Measurements from ENCODE around the gene GON4L. TPM values are rescaled to one million over a fixed set of nuclear protein-coding genes. Genes with fewer than 3 reads are reported as not detected.
"Not testable (repeated sequence)": the region's sequence is repeated elsewhere in the genome, so short reads cannot be mapped to it uniquely, and the experiment has no call there.

Gene GON4L
- total RNA-seq, 1 donor from 2014 or later, result 42.8 TPM

DNA sequence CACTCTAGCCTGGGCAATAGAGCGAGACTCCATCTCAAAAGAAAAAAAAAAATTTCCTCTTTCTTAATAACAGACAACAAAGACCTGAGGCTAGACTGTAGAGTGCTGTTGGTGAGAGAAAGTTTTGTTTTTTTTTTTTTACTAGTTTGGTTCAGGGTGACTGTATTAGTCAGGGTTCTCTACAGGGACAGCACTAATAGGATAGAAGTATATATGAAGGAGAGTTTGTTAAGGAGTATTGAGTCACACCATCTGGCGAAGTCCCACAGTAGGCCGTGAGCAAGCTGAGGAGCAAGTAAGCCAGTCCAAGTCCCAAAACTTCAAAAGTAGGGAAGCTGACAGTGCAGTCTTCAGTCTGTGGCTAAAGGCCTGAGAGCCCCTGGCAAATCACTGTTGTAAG lies 145.6 kb downstream of the GON4L start:
- FAIRE-seq; DNase-seq (ENCODE audit: low spot score in 2 of 2): not testable (repeated sequence)

DNA sequence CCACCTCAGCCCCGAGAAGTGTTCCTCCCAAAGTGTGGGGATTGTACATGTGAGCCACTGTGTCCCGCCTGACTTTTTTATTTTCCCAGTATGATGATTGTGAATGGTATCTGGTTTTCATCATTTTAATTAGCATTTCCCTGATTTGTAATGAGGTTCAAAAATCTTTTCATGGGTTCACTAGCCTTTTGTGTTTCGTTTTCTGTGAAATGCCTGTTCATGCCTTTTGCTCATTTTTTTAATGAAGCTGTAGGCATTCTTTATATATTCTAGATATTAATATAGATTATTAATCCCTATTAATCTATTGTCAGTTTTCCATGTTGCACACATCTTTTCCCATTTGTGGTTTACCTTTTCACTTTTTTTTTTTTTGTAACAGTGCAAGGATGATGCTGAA lies 147.6 kb downstream of the GON4L start:
- DNase-seq (ENCODE audit: low spot score in 2 of 2), result no peak
- FAIRE-seq, result no peak

DNA sequence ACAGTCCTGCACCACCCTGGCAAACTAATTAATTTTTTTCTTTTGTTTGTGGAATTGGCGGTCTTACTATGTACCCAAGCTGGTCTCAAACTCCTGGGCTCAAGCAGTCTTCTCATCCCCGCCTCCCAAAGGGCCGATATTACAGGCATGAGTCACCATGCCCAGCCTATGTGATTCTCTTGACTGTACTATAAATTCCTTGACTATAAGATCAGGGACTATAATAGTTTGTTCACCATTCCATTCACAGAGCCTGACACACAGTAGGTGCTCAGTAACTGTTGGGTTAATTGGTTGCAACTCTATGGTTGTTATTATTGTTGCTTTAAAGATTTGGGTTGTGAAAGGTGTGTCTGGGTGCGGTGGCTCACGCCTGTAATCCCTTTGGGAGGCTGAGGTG lies 150.9 kb downstream of the GON4L start:
- FAIRE-seq (no peak), DNase-seq (ENCODE audit: low spot score in 2 of 2) (no peak)

DNA sequence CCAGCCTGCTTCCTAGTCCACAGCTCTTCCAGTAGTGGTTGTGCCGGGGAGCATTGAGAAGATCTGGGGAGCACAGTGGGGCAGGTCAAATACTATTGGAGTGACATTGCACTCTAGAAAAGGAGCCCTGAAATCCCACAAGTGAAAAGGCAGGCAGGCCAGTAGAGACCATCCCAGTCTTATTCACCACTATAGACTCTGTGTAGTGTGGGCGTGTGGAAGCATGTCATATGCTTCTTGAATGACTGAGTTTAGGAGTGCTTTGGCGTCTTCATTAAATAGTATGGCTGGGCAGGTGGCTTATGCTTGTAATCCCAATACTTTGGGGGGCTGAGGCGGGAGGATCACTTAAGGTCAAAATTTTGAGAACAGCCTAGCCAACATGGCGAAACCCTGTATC lies 152.6 kb downstream of the GON4L start:
- DNase-seq (ENCODE audit: low spot score in 2 of 2); FAIRE-seq: not testable (repeated sequence)

DNA sequence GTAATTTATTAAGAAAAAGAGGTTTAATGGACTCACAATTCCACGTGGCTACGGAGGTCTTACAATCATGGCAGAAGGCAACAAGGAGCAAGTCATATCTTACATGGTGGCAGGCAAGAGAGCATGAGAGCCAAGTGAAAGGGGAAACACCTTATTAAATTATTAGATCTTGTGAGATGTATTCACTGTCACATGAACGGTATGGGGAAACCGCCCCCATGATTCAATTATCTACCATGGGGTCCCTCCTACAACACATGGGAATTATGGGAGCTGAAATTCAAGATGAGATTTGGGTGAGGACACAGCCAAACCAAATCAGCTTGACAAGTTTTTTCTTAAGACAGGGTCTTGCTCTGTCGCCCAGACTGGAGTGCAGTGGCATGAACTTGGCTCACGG lies 153.8 kb downstream of the GON4L start:
- DNase-seq (ENCODE audit: low spot score in 2 of 2), result no peak

DNA sequence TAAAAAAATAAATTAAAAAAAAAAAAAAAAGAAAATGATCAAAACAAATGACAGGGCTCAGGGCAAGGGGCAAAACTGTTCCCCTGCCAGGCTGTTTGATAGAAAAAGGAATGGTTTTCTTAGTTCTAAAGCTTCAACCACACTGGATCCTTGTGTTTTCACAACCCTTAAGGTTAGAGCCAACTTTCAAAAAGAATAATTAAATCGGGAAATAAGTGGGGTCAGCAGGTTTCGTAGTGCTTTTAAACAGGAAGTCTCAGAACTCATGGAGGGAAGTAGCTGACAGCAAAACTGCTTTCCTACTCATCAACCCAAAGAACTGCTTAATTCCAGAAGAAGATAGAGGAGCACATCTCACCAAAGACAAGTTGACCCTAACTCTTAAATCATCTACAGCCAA lies 155.3 kb downstream of the GON4L start:
- DNase-seq (ENCODE audit: low spot score in 2 of 2); FAIRE-seq: not testable (repeated sequence)

More for the DNA sequence above, 153.8 kb downstream of the GON4L start:
- FAIRE-seq, result no peak

Small RNA genes within 50 kb of the gene (small RNA-seq; reads per million reads assigned to genes)
- not detected for gene RF00015

Other genes with a start within 250 kb of the GON4L start
- 21.6 TPM for gene MSTO1, start 247.0 kb downstream of the GON4L start, total RNA-seq
- 527 TPM for gene YY1AP1, start 168.4 kb downstream of the GON4L start, total RNA-seq
- 39.1 TPM for gene DAP3, start 168.1 kb downstream of the GON4L start, total RNA-seq
- gene SYT11, start 2.4 kb upstream of the GON4L start, total RNA-seq, result 163 TPM
- gene RIT1, start 54.1 kb upstream of the GON4L start, total RNA-seq, result 33.8 TPM
- gene KHDC4, start 77.2 kb upstream of the GON4L start, total RNA-seq, result 30.6 TPM
- gene RXFP4, start 84.4 kb upstream of the GON4L start, total RNA-seq, result not detected
- gene ARHGEF2, start 121.3 kb upstream of the GON4L start, total RNA-seq, result 99.5 TPM
- gene SSR2, start 163.7 kb upstream of the GON4L start, total RNA-seq, result 230 TPM
- gene UBQLN4, start 196.6 kb upstream of the GON4L start, total RNA-seq, result 28.5 TPM
- gene LAMTOR2, start 197.6 kb upstream of the GON4L start, total RNA-seq, result 36.3 TPM
- gene RAB25, start 203.9 kb upstream of the GON4L start, total RNA-seq, result not detected
- gene MEX3A, start 225.3 kb upstream of the GON4L start, total RNA-seq, result 43.2 TPM